Measurements from ENCODE around the gene ATP6V0C.
"Not testable (repeated sequence)": the region's sequence is repeated elsewhere in the genome, so short reads cannot be mapped to it uniquely, and the experiment has no call there.

Gene ATP6V0C

DNA sequence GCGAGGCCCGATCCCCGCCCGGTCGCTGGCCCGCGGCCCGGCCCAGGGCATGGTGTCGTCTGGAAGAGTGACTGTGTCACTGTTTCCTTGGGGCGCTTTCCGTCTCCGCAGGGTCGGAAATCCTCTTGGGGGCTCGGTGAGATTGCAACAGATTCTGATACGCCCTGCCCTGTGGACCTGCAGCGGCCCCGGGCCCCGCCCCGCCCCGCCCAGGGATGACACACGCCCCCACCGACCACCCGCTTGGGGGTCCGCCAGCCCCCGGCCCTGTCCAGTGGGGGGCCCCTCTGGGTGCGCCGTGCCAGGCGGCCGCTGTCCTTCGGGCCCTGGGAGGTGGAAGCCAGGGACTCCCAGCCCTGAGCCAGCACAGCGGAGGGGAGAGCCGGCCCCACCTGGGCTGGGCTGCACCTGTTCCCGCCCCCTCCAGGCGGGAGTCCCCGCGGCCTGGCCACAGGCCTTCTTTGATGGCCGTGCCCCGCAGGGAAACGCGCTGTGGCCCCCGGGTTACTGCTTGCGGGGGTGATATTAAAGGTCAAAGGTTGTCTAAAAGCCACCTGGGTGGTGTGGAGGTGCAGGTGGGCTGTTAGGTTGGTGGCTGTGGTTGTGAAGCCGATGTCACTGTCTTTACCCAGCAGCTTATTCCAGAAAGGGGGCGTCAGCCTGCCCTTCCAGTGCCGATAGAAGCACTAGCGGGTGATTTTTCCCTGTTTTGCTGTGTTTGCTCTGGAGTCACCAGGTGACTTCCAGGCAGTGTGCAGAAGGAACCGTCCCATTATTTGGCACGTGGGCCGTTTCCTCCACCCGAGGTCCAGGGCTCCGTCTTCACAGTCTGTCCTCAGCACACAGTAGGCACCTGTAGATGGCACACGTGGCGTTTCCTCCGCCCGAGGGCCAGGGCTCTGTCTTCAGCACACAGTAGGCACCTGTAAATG, 38.1 kb upstream of the ATP6V0C start:
- no peak for DNase-seq (ENCODE audit: low read depth)

DNA sequence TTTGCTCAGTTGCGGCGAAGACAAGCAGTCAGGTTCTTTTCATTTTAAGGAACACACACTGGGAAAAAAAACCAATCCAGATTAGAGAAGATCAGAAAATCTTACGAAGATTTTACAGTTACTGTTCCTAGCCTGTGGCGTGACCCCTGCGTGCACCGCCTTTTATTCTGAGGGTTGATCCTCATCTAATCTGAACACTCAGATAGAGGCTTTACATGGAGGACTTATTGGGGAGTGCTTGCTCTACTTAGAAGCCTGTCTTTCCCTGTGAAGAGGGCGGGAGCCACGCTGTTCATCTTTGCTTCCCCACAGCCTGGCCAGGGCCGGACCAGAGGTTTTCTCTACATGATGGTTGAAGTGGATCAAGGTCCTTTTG, 37.4 kb upstream of the ATP6V0C start:
- DNase-seq (ENCODE audit: low read depth): no peak

GRCh38 chr16:2476741-2477140, 37.0 kb upstream of the ATP6V0C start:
- DNase-seq (ENCODE audit: low read depth): no peak

DNA sequence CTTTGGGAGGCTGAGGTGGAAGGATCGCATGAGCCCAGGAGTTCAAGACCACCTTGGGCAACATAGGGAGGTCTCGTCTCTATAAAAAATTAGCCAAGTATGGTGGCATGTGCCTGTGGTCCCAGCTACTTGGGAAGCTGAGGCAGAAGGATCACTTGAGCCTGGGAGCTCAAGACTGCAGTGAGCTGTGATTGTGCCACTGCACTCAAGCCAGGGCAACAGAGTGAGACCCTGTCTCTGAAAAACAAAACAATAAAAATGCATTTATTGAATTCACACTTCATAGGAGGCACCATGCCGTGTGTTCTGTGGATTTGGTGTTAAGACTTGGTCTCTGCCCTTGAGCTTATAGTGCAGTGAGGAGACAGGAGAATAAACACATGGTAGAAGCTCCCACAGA, 36.4 kb upstream of the ATP6V0C start:
- no peak for DNase-seq (ENCODE audit: low read depth)

GRCh38 chr16:2478279-2478678, 35.5 kb upstream of the ATP6V0C start:
- DNase-seq (ENCODE audit: low read depth): no peak

DNA sequence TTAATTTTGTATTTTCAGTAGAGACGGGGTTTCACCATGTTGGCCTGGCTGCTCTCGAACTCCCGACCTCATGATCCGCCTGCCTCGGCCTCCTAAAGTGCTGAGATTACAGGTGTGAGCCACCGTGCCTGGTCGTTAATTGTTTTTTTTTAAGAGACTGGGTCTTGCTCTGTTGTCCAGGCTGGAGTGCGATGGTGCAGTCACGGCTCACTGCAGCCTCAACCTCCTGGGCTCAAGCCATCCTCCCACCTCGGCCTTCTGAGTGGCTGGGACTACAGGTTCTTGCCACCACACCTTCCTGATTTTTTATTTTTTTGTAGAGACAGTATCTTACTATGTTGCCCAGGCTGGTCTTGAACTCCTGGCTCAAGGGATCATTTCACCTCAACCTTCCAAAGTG, 33.8 kb upstream of the ATP6V0C start:
- DNase-seq (ENCODE audit: low read depth): not testable (repeated sequence)

- no peak for DNase-seq (ENCODE audit: low read depth)
These were observed 32.8 kb upstream of the ATP6V0C start for GRCh38 chr16:2480948-2481347.

DNA sequence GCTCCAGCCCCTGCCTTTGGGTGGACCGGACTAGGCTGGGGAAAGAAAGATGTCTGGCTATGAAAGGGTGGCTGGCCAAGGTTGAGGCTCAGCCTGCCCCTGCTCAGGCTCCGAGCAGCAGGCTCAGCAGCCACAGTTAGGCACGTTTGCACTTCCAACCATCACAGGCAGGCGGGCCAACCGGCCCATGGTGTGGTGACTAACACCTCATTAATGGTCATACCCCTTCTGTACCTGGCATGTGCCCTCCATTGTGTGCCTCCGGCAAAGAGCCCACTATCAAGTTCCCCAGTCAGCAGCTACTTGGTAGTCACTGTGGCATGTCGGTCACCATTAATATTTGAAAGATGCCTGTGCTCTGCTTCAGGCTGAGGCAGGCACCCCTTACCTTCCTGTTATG, 32.1 kb upstream of the ATP6V0C start:
- no peak for DNase-seq (ENCODE audit: low read depth)

GRCh38 chr16:2482249-2482648, 31.5 kb upstream of the ATP6V0C start:
- no peak for DNase-seq (ENCODE audit: low read depth)

- DNase-seq (ENCODE audit: low read depth): no peak
These were observed 30.8 kb upstream of the ATP6V0C start for GRCh38 chr16:2482708-2483534.

- no peak for DNase-seq (ENCODE audit: low read depth)
These were observed 29.5 kb upstream of the ATP6V0C start for GRCh38 chr16:2483939-2484897.

GRCh38 chr16:2484898-2485508, 28.7 kb upstream of the ATP6V0C start:
- no peak for DNase-seq (ENCODE audit: low read depth)

- no peak for DNase-seq (ENCODE audit: low read depth)
These were observed 27.8 kb upstream of the ATP6V0C start for GRCh38 chr16:2485811-2486507.

- peak; percentile 58 for DNase-seq (ENCODE audit: low read depth)
These were observed 26.9 kb upstream of the ATP6V0C start for GRCh38 chr16:2486645-2487516.

DNA sequence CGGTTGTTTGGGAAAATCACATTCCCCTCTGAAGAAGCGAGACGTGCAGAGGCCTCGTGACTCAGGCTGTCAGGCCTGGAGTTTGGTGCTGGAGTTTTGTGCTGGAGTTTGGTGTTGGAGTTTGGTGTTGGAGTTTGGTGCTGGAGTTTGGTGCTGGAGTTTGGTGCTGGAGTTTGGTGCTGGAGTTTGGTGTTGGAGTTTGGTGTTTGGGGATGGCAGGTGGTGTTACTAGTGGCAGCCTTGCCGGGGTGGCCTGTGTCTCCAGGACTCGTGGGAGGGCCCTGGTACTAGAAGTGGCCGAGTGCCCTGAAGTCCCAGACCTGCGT, 26.3 kb upstream of the ATP6V0C start:
- DNase-seq (ENCODE audit: low read depth): no peak

- DNase-seq (ENCODE audit: low read depth): no peak
These were observed 25.7 kb upstream of the ATP6V0C start for GRCh38 chr16:2487903-2488531.

DNA sequence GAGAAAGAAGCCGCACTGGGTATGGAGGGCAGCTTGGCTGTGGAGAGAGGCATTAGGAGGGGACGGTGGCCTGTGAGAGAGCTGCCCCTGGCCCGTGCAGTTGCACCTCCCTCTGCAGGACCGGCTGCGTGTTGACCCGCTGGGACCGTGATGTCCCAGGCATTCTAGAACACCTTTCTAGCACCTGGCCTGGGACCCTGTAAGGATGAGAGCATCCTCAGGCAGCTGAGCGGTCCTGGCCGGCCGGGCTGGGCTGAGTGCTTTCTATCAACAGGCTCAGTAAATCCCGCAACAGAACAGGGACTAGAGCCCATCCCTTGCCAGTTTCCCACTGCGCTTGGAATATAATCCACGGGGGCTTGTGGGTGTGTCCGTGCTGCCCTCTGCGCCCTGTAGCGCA, 24.2 kb upstream of the ATP6V0C start:
- DNase-seq (ENCODE audit: low read depth): no peak

DNA sequence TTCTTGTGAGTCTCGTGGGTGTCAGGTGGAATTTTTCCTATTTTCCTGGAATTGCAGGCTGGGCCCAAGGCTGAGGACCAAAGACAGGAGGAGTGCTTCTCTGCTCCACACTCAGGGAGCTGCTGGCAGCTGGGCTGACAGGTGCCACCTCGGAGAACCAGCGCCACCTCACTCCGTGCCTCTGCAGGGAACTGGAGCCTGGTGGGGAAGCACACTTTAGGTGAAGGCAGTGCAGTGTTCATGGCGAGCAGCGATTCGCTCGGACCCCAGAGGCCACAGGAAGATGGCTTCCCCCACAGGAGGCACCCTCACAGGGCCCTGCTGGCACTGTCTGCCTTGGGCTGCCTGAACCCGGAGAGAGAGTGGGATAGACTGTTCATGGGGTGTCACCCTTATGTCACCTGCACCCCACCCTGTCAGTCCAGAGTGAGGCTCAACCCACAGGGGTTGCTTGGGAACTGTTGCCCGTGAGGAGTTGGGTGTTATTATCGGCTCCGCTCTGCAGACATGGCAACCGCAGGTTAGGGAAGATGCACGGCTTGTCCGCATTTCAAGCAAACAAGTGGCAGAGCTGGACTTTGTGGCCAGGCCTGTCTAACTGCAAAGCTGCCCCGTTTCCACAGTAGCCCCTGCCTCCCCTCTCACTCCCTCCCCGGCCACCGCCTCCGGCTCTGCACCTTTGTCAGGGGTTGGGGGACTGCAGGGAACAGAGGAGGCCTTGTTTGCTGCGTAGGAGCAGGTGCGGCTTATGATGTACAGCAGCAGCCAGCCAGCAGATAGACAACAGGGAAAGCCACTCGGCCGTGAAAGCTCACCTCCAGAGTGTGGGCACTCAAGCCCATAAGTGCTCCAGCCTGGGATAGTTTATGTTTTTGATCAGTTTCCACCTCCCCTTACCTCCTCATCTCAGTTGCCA, 23.3 kb upstream of the ATP6V0C start:
- no peak for DNase-seq (ENCODE audit: low read depth)

- DNase-seq (ENCODE audit: low read depth): no peak
These were observed 21.5 kb upstream of the ATP6V0C start for GRCh38 chr16:2492292-2492691.

Measured in activated T-helper 1 cell treated with Interleukin-2 at 50 U/mL for 16 hours (primary cell).